BLaER1 treated with 17β-estradiol and CSF1 and Interleukin-3, amounts not matched to agents 10 nM and 100 nM (cell line): ENCODE data around the gene GRIK2.

ENCODE experiments used
- H3K27ac ChIP-seq, 11 experiments: shearing (Covaris generic); formaldehyde crosslinking; 2 replicates each; pipeline ENCODE4 v1.8.1; 2022
- H3K27me3 ChIP-seq, 11 experiments: shearing (Covaris generic); formaldehyde crosslinking; 2 replicates each; pipeline ENCODE4 v1.8.1; 2022
- H3K36me3 ChIP-seq, 11 experiments: shearing (Covaris generic); formaldehyde crosslinking; 2 replicates each; pipeline ENCODE4 v1.8.1; 2022
- H3K4me1 ChIP-seq, 10 experiments: shearing (Covaris generic); formaldehyde crosslinking; 2 replicates each; pipeline ENCODE4 v1.8.1; 2022
- H3K4me2 ChIP-seq, 11 experiments: shearing (Covaris generic); formaldehyde crosslinking; 2 replicates each; pipeline ENCODE4 v1.8.1; 2022
- H3K4me3 ChIP-seq, 10 experiments: shearing (Covaris generic); formaldehyde crosslinking; 2 replicates each; pipeline ENCODE4 v1.8.1; 2022
- H3K9ac ChIP-seq, 11 experiments: shearing (Covaris generic); formaldehyde crosslinking; 2 replicates each; pipeline ENCODE4 v1.8.1; 2022
- H3K9me3 ChIP-seq, 11 experiments: shearing (Covaris generic); formaldehyde crosslinking; replicated peaks in 1 of 11; 2 replicates each; pipeline ENCODE4 v1.8.1; 2022
- H4K20me1 ChIP-seq, 11 experiments: shearing (Covaris generic); formaldehyde crosslinking; 2 replicates each; pipeline ENCODE4 v1.8.1; 2022
- Cebpa-rat ChIP-seq, 11 experiments: shearing (Covaris generic); IDR thresholded peaks; 2 replicates each; pipeline ENCODE4 v1.8.1; 2022

GRIK2 gene

DNA sequence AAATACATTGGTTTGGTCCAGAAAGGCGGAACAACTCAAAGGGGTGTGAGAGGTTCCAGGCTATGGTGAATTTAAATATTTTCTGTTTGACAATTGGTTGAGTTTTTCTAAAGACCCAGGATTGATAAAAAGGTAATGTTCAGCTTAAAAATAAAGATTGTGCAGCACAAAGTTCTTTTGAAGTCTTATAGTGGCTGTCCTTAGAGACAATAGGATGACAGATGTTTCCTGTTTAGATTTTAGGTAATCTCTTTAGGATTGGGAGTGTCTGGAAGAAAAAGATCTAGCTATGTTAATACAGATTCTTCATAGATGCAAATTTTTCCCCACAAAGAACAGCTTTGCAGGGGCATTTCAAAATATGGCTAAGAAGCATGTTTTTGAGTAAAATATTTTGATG, 119.7 kb downstream of the GRIK2 start:
- H4K20me1 ChIP-seq = no peaks in the 10 kb centered on the region
- no peak overlapping the region for H3K4me3 ChIP-seq
- H3K36me3 ChIP-seq = no peaks in the 10 kb centered on the region
- peak overlapping the region in 7 of 11 experiments; percentile 2 to 42 (median 25); a peak in 9 of 22 replicates for H3K4me2 ChIP-seq
- peaks cover 0 to 16% (median 6%) of the 10 kb centered on the region in 10 experiments; a peak in 6 of 20 replicates for H3K4me1 ChIP-seq
- H3K9ac ChIP-seq = no peak overlapping the region
- no peak overlapping the region for H3K27ac ChIP-seq
- H3K27me3 ChIP-seq = no peaks in the 10 kb centered on the region
- no peaks in the 10 kb centered on the region for H3K9me3 ChIP-seq
- no peak for TF ChIP-seq Cebpa-rat (IDR thresholded peaks at IDR 0.05)

DNA sequence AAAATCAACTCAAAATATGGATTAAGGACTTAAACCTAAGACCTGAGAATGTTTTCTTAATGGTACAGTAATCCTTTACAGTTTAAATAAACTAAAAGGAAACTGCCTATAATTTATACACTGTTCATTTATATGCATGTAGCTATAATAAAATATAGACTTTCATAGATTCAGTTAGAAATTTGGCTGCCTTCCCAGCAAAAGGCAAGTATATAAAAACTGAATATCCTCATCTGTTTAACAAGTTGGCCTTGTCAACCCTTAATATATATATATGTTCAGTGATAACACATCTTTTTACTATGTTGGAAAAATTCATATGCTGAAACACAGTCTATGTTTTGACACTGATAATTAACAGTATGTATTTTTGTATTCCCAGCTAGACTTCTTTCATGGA, 123.1 kb downstream of the GRIK2 start:
- no peaks in the 10 kb centered on the region for H3K36me3 ChIP-seq
- no peak overlapping the region for H3K27ac ChIP-seq
- no peak overlapping the region for H3K9ac ChIP-seq
- no peaks in the 10 kb centered on the region for H3K9me3 ChIP-seq
- peaks cover 0 to 16% (median 6%) of the 10 kb centered on the region in 10 experiments; a peak in 6 of 20 replicates for H3K4me1 ChIP-seq
- no peaks in the 10 kb centered on the region for H3K27me3 ChIP-seq
- no peak overlapping the region for H3K4me3 ChIP-seq
- TF ChIP-seq Cebpa-rat (IDR thresholded peaks at IDR 0.05) = no peak
- no peak overlapping the region for H3K4me2 ChIP-seq
- no peaks in the 10 kb centered on the region for H4K20me1 ChIP-seq

DNA sequence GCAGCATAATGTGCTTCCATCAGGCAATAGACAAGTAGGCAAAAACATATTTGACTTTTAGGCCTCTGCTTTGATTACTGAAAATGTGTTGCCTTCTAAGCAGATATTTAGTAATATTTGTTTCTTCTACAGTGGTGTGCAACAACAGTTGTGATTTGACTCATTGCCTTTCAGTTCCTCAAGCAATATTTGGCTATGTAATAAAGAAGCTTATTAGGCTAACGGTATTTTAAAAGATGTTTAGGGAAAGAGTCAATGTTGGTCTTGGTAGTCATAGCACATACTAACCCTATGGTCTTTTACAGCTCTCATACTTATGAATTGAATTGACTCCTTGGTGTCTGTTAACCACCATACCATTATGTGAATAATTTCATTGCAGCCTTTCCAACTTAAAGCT, 124.1 kb downstream of the GRIK2 start:
- H3K27me3 ChIP-seq = no peaks in the 10 kb centered on the region
- peaks cover 0 to 16% (median 6%) of the 10 kb centered on the region in 10 experiments; a peak in 6 of 20 replicates for H3K4me1 ChIP-seq
- no peaks in the 10 kb centered on the region for H3K9me3 ChIP-seq
- TF ChIP-seq Cebpa-rat (IDR thresholded peaks at IDR 0.05) = no peak
- H3K4me3 ChIP-seq = no peak overlapping the region
- no peak overlapping the region for H3K4me2 ChIP-seq
- H3K9ac ChIP-seq = no peak overlapping the region
- no peaks in the 10 kb centered on the region for H3K36me3 ChIP-seq
- H3K27ac ChIP-seq = no peak overlapping the region
- H4K20me1 ChIP-seq = no peaks in the 10 kb centered on the region

DNA sequence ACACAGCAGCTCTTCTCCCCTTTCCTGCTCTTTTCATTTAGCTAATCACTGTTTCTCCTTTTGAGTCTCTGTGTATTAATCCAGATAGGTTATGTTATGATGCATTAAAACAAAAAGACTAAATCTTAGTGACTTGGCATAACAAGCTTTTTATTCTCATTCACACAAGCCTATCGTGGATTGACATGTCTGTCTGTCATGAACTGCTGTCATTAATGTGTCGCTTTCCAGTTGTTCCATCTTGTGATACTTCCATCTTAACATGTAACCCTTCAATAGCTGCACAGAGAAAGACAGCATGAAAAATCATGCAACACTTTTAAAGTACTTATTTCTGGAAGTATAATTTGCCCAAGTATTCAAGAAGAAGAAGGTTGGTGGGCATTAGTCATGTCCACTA, 128.7 kb downstream of the GRIK2 start:
- no peak overlapping the region for H3K4me2 ChIP-seq
- no peaks in the 10 kb centered on the region for H3K9me3 ChIP-seq
- no peaks in the 10 kb centered on the region for H3K36me3 ChIP-seq
- H3K4me1 ChIP-seq = no peaks in the 10 kb centered on the region
- no peak overlapping the region for H3K4me3 ChIP-seq
- no peaks in the 10 kb centered on the region for H3K27me3 ChIP-seq
- no peaks in the 10 kb centered on the region for H4K20me1 ChIP-seq
- no peak overlapping the region for H3K9ac ChIP-seq
- H3K27ac ChIP-seq = no peak overlapping the region
- TF ChIP-seq Cebpa-rat (IDR thresholded peaks at IDR 0.05) = no peak

DNA sequence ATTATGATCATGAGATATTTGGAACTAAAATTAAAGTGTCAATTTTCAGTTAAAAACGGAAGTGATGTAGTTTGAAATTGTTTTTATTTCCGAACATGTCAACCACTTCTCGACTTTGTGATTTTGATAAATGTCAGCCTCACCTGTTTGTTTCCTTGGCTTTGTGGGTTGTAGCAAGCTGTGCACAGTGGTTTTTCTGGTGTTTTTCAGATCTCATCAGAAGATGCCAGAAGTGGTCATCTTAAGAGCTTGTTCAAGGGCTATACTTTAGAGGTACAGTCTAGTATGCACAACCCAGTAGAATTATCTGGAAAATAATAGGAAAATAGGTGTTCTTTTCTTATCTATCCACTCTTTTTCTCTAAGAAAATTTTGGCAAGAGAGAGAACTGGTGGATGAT, 134.0 kb downstream of the GRIK2 start:
- no peaks in the 10 kb centered on the region for H3K36me3 ChIP-seq
- H3K9ac ChIP-seq = no peak overlapping the region
- H3K4me1 ChIP-seq = no peaks in the 10 kb centered on the region
- H3K4me2 ChIP-seq = no peak overlapping the region
- no peak for TF ChIP-seq Cebpa-rat (IDR thresholded peaks at IDR 0.05)
- no peak overlapping the region for H3K4me3 ChIP-seq
- no peak overlapping the region for H3K27ac ChIP-seq
- no peaks in the 10 kb centered on the region for H4K20me1 ChIP-seq
- H3K27me3 ChIP-seq = no peaks in the 10 kb centered on the region
- no peaks in the 10 kb centered on the region for H3K9me3 ChIP-seq

DNA sequence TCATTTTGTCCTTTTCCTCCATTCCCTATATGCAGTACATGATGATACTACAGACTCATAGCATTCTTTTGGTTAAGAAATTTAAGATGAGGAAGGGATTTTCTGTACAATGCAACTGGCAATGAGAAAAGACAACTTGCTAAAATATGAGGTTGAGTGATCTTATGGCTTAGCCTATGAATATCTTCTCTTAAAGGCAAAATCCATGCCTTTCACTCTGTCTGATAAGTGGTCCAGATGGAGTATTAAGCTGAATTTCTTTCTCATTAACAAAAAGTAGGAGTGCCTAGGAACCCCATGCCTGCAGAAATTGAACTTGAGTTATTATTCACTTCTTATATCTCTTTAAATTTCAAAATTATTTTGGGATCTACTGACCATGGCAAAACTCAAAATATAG, 135.3 kb downstream of the GRIK2 start:
- Histone ChIP-seq H3K9me3 (no peaks in the 10 kb centered on the region), H3K9ac (no peak overlapping the region), H3K4me1 (no peaks in the 10 kb centered on the region), H3K36me3 (no peaks in the 10 kb centered on the region), H3K27ac (no peak overlapping the region), H3K27me3 (no peaks in the 10 kb centered on the region), H3K4me3 (no peak overlapping the region), H4K20me1 (no peaks in the 10 kb centered on the region), H3K4me2 (no peak overlapping the region)
- no peak for TF ChIP-seq Cebpa-rat (IDR thresholded peaks at IDR 0.05)

DNA sequence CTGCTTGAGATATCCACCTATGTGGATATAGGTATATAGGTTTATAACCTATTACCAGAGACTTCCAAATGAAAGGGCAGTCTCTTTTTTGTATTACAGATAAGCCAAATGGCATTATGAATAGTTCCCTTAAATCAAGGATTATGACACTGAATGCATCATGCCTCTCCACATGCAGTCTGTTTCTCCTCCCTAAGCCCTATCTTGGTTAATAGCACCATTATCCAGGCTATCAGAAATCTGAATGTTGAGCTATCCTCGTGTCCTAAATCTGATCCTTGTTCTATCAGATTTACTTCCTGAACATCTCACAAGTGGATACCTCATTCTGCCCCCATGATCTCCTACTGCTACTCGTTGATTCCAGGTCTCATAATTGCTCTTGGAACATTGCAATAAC, 138.0 kb downstream of the GRIK2 start:
- Histone ChIP-seq H3K9ac (no peak overlapping the region), H3K4me3 (no peak overlapping the region), H3K4me1 (peaks cover 0 to 10% (median 0%) of the 10 kb centered on the region in 10 experiments; a peak in 2 of 20 replicates), H3K9me3 (no peaks in the 10 kb centered on the region), H3K27ac (no peak overlapping the region), H4K20me1 (no peaks in the 10 kb centered on the region), H3K36me3 (no peaks in the 10 kb centered on the region), H3K27me3 (no peaks in the 10 kb centered on the region), H3K4me2 (no peak overlapping the region)
- TF ChIP-seq Cebpa-rat (IDR thresholded peaks at IDR 0.05) = no peak

DNA sequence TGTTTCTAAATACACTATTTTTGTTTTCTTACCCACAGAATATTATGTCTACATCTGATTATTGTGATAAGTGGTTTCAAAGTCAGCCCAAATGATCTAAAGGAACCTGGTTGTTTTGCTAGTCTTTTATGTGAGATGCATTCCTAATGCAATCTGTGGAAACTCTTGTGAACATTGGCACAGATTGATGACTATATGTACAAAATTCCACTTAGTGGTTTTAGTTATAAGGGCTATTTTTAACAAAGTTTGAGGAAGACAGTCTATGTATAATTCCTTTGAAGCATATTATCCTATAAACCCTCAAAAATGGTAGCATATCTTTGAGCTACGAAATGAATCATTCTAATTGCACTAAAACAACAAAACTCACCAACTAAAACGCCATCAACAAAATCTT, 140.9 kb downstream of the GRIK2 start:
- Histone ChIP-seq H3K27ac (no peak overlapping the region), H3K4me3 (no peak overlapping the region), H3K4me2 (0 out of 22 replicates have a peak overlapping the region, but pooled peaks of 1 of the 11 experiments have one; percentile 8)

DNA sequence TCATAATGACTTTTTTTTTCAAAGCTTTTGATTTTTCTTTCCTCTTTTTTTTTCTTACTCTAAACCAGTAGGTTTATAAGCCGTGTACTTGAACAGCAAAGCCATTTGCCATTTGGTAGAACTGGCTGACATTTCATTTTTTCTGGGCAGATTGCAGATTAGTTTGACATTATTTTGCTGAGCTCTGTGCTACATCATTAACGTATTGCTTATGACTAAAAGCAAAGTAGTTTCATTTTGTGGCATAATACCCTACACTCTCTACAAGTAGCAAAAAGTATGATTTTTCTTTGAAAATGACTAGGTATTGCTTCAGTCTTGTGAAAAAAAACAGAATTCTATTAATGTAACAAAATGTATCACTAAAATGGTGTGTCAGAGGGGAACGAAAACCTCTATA, 141.3 kb downstream of the GRIK2 start:
- H3K9ac ChIP-seq = no peak overlapping the region
- TF ChIP-seq Cebpa-rat (IDR thresholded peaks at IDR 0.05) = no peak
- H3K27ac ChIP-seq = no peak overlapping the region
- H3K27me3 ChIP-seq = no peaks in the 10 kb centered on the region
- no peaks in the 10 kb centered on the region for H3K36me3 ChIP-seq
- H4K20me1 ChIP-seq = no peaks in the 10 kb centered on the region
- H3K4me3 ChIP-seq = no peak overlapping the region
- 0 out of 22 replicates have a peak overlapping the region, but pooled peaks of 1 of the 11 experiments have one; percentile 8 for H3K4me2 ChIP-seq
- peaks cover 0 to 10% (median 0%) of the 10 kb centered on the region in 10 experiments; a peak in 2 of 20 replicates for H3K4me1 ChIP-seq
- H3K9me3 ChIP-seq = no peaks in the 10 kb centered on the region

More for the DNA sequence above, 140.9 kb downstream of the GRIK2 start:
- no peak for TF ChIP-seq Cebpa-rat (IDR thresholded peaks at IDR 0.05)
- no peaks in the 10 kb centered on the region for H3K27me3 ChIP-seq
- H3K36me3 ChIP-seq = no peaks in the 10 kb centered on the region
- no peak overlapping the region for H3K9ac ChIP-seq
- H3K9me3 ChIP-seq = no peaks in the 10 kb centered on the region
- peaks cover 0 to 10% (median 0%) of the 10 kb centered on the region in 10 experiments; a peak in 2 of 20 replicates for H3K4me1 ChIP-seq
- H4K20me1 ChIP-seq = no peaks in the 10 kb centered on the region

DNA sequence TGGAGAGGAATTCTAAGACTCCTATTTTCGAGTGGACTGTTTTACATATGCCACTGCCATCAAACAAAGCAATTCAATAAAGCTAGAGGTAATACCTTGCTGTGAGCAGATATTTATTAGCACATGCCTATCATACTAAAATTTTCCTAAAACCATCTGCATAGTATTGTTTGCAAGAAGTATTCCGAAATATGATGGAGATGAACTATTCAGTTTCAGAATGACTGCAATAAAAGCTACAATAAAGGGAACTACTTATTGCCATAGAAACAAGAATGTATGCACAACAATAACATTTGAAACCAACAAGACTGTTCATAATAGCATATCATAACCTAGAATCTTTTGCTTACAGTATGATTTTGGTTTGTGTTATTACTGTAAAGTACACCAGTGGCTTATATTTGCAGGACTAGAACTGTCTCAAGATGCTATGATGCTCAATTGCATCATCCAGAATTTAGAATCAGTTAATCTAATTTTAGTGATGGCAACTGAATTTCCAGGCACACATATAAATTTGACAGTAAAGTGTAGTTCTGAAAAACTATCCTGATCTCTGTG, 144.3 kb downstream of the GRIK2 start:
- H3K27me3 ChIP-seq = no peaks in the 10 kb centered on the region
- no peaks in the 10 kb centered on the region for H3K9me3 ChIP-seq
- no peak for TF ChIP-seq Cebpa-rat (IDR thresholded peaks at IDR 0.05)
- peak overlapping the region in 2 of 11 experiments; percentile 47 to 55; a peak in 2 of 22 replicates for H3K27ac ChIP-seq
- no peaks in the 10 kb centered on the region for H4K20me1 ChIP-seq
- H3K4me2 ChIP-seq = no peak overlapping the region
- no peaks in the 10 kb centered on the region for H3K36me3 ChIP-seq
- no peak overlapping the region for H3K4me3 ChIP-seq
- H3K4me1 ChIP-seq = peaks cover 0 to 10% (median 0%) of the 10 kb centered on the region in 10 experiments; a peak in 2 of 20 replicates
- no peak overlapping the region for H3K9ac ChIP-seq
